NB4 (cell line): Measurements from ENCODE around the gene PDLIM7.

Experiments
- DNase-seq: peaks from one replicate; pipeline ENCODE4 v3.0.0; 2010; ENCODE audit warnings: low read depth
- H3K4me3 ChIP-seq: one replicate; pipeline ENCODE4 v1.5.1; 2011; ENCODE audit warnings: mild to moderate bottlenecking, low read depth, low read length, moderate library complexity
- CTCF ChIP-seq: IDR thresholded peaks from one replicate; pipeline ENCODE4 v1.5.1; 2012; ENCODE audit warnings: low read depth, low read length
- MAX ChIP-seq: IDR thresholded peaks from 2 replicates; pipeline ENCODE4 v1.6.1; 2011; ENCODE audit warnings: low read depth, low read length
- MYC ChIP-seq: IDR thresholded peaks from 2 replicates; pipeline ENCODE4 v1.6.1; 2011; ENCODE audit warnings: low read depth, low read length
- POLR2A ChIP-seq: IDR thresholded peaks from 2 replicates; pipeline ENCODE4 v1.6.1; 2011; ENCODE audit warnings: mild to moderate bottlenecking; ENCODE audit not compliant: insufficient read length; ENCODE audit errors: extremely low read depth

Gene PDLIM7

GRCh38 chr5:177476531-177477233, 20.7 kb downstream of the PDLIM7 start:
- TF ChIP-seq MAX (no peak), POLR2A (no peak)
- no peak for DNase-seq
- H3K4me3 ChIP-seq: no peak overlapping the region

- DNase-seq: no peak
- TF ChIP-seq MYC (no peak), CTCF (no peak), MAX (no peak), POLR2A (no peak)
- no peak overlapping the region for H3K4me3 ChIP-seq
Observed at GRCh38 chr5:177475563-177476427, 21.6 kb downstream of the PDLIM7 start.

DNA sequence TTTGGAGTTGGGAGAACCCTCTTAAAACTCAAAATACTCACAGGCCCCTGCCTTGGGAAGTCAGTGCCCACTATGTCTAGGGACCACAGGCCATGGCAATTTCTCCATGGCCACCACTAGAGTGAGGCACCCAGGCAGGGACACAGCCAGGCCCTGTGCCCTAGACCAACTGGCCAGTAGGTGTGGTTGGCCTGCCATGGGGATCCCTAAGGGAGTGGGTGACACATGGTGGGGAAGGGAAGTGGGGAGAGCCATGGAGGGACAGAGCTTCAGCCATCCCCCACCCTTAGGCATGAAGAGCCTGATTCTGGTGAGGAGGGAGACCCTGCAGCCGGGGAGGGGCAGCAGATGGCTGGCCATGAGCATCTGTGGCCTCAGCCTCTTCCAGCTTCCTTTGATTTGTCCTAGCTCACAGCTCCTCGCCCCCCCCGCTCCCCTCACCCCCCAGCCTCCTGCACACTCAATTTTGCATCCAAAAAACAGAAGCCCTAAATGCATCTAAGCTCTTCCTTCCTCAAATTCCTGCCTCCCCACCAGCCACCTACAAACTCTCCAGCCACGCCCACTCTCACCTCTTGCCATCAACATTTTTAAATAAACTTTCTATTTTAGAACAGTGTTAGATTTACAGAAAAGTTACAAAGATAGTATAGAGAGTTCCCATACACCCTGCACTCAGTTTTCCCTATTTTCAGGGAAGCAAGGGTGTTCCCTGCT, 22.4 kb downstream of the PDLIM7 start:
- no peak for DNase-seq
- TF ChIP-seq MAX (no peak), CTCF (no peak), MYC (no peak), POLR2A (no peak)
- no peak overlapping the region for H3K4me3 ChIP-seq

- no peak overlapping the region for H3K4me3 ChIP-seq
- TF ChIP-seq CTCF: no peak
- no peak for TF ChIP-seq MAX
- TF ChIP-seq POLR2A: no peak
- no peak for TF ChIP-seq MYC
Observed at GRCh38 chr5:177474002-177474476, 23.4 kb downstream of the PDLIM7 start.

DNA sequence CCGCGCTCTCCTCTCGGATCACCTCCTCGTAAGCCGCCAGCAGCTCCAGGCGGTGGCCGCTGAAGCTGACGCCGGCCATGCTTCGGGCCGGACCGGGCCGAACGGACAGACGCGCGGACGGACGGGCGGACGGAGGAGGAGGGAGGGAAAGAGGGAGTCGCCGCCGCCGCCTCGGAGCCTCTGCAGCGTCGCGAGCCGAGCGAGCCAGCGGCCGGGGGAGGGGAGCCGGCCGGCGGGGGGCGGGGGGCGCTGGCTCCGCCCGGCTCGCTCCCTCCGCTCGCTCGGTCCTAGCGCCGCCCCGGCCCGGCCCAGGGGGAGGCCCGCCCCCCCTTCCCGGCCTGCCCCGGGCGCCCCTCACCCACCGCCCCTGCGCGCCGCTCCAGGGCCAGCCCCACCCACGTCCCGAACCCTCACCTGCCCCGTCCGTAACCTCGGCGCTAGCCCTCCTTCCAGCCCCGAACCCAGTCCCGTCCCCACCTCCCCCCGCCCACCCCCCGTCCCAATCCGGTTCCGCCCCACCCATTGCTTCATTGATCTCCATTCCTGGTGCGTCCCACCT, 23.9 kb downstream of the PDLIM7 start, which contains the start of gene DBN1:
Gene DBN1, minus strand, starts transcription at position 192 of the 559 bp plus-strand sequence. Its CDS starts 113 bp downstream, at position 79.
- peak; percentile 62 for DNase-seq
- peak within 1 kb of the TSS; percentile 47 for H3K4me3 ChIP-seq
- no peak for TF ChIP-seq CTCF
- peak; percentile 22 for TF ChIP-seq POLR2A
- no peak for TF ChIP-seq MYC
- no peak for TF ChIP-seq MAX

More at GRCh38 chr5:177474002-177474476, 23.4 kb downstream of the PDLIM7 start:
- DNase-seq: no peak
